Lower leg skin (tissue), 4 donors: ENCODE results near the gene REV3L. TPM values are rescaled to one million over a fixed set of nuclear protein-coding genes. Genes with fewer than 3 reads are reported as not detected.

Source experiments
- DNase-seq, 2 donors: peaks; one replicate each; pipeline ENCODE4 v3.0.0-alpha.2; 2019; ENCODE audit warnings: low spot score in 2 of 2
- H3K4me3 ChIP-seq: fragments of 200-600 bp; sonication (generic); 2 replicates; pipeline ENCODE4 v1.5.1; 2017; ENCODE audit warnings: mild to moderate bottlenecking, low read depth; ENCODE audit not compliant: poor library complexity, severe bottlenecking
- CTCF ChIP-seq, 3 donors: fragments of 450-650 bp; IDR thresholded peaks; one replicate each; pipeline ENCODE4 v1.5.1; 2016; ENCODE audit warnings: antibody characterized with exemption in 3 of 3, mild to moderate bottlenecking in 3 of 3, moderate library complexity in 2 of 3
- POLR2A ChIP-seq, 2 donors: fragments of 450-650 bp; IDR thresholded peaks; one replicate each; pipeline ENCODE4 v1.6.1; 2016 to 2017; ENCODE audit warnings: antibody characterized with exemption in 2 of 2, mild to moderate bottlenecking in 1 of 2, moderate library complexity in 1 of 2
- WGBS, 2 donors: methylation state at CpG; one replicate each; pipeline ENCODE4 v1.1.5; 2018; 5-methylcytosine and 5-hydroxymethylcytosine counted together
- intact Hi-C: fragments of 100-400 bp; cut with DNase I; formaldehyde crosslinking; loops from one replicate; pipeline ENCODE4 v1.15.0; 2023; ENCODE audit warnings: low total_unique reads
- total RNA-seq, 4 donors: library from RNA; depleted of rRNA; stranded (reverse); fragments of >200 nt; gene quantifications; one replicate each; pipeline ENCODE4 v1.1.0, GENCODE V29; 2016

Gene REV3L
- total RNA-seq, 4 donors from 2014 or later, result 25.9 to 45.9 (median 28.6) TPM

- 77 to 80% methylated on average over 1 of the region's 1 CpG for WGBS, 2 donors
- DNase-seq, result no peak
- H3K4me3 ChIP-seq, result no peak overlapping the region
- intact Hi-C loops, result loop anchor here (10.0 kb wide), 1 partner anchor 117 kb away; the partner anchor contains the start of gene TRAF3IP2
- TF ChIP-seq POLR2A (IDR thresholded peaks at IDR 0.05) (no peak), CTCF (IDR thresholded peaks at IDR 0.05) (no peak)
Measured at GRCh38 chr6:111487661-111488060, 4.6 kb upstream of the REV3L start.

- 67 to 75% methylated on average over 1 of the region's 1 CpG for WGBS, 2 donors
- TF ChIP-seq CTCF (IDR thresholded peaks at IDR 0.05) (no peak), POLR2A (IDR thresholded peaks at IDR 0.05) (no peak)
- no peak overlapping the region for H3K4me3 ChIP-seq
- DNase-seq, result no peak
- intact Hi-C loops, result loop anchor here (10.0 kb wide), 1 partner anchor 118 kb away; the partner anchor contains the start of gene TRAF3IP2
Measured at GRCh38 chr6:111486921-111487320, 3.9 kb upstream of the REV3L start.

- no peak for DNase-seq
- no peak overlapping the region for H3K4me3 ChIP-seq
- intact Hi-C loops, result loop anchor here (10.0 kb wide), 1 partner anchor 118 kb away; the partner anchor contains the start of gene TRAF3IP2
- TF ChIP-seq CTCF (IDR thresholded peaks at IDR 0.05) (no peak), POLR2A (IDR thresholded peaks at IDR 0.05) (no peak)
- 84 to 93% methylated on average over 2 of the region's 2 CpGs for WGBS, 2 donors
Measured at GRCh38 chr6:111486475-111486874, 3.5 kb upstream of the REV3L start.

GRCh38 chr6:111485342-111485741 is 2.3 kb upstream of the REV3L start:
- intact Hi-C loops, result loop anchor here (10.0 kb wide), 1 partner anchor 119 kb away; the partner anchor contains the start of gene TRAF3IP2

GRCh38 chr6:111484633-111484930 is 1.6 kb upstream of the REV3L start:
- TF ChIP-seq POLR2A (IDR thresholded peaks at IDR 0.05) (no peak), CTCF (IDR thresholded peaks at IDR 0.05) (no peak)
- no peak overlapping the region for H3K4me3 ChIP-seq
- no peak for DNase-seq
- WGBS, 2 donors, result 14 to 23% methylated on average over 8 of the region's 8 CpGs
- intact Hi-C loops, result loop anchor here (10.0 kb wide), 1 partner anchor 120 kb away; the partner anchor contains the start of gene TRAF3IP2

More at GRCh38 chr6:111485342-111485741, 2.3 kb upstream of the REV3L start:
- no peak for TF ChIP-seq CTCF (IDR thresholded peaks at IDR 0.05)
- TF ChIP-seq POLR2A (IDR thresholded peaks at IDR 0.05), result no peak
- H3K4me3 ChIP-seq, result no peak overlapping the region
- 86 to 96% methylated on average over 1 of the region's 1 CpG for WGBS, 2 donors
- no peak for DNase-seq
